Astrocyte of the cerebellum (primary cell): ENCODE measurements around the gene GFOD2.

ENCODE experiments used
- DNase-seq: peaks from one replicate; pipeline ENCODE4 v3.0.0-alpha.2; 2011; ENCODE audit warnings: low read depth
- H3K4me3 ChIP-seq: 2 replicates; pipeline ENCODE4 v1.5.1; 2011; ENCODE audit warnings: mild to moderate bottlenecking, low read depth, low read length, moderate library complexity
- in situ Hi-C: cut with HindIII; loops from 2 replicates; pipeline ENCODE4 v1.10.0; 2017; ENCODE audit warnings: low sequenced_read_pairs
- TF ChIP-seq, protein P1 (sequence below): IDR thresholded peaks from 2 replicates; pipeline ENCODE4 v1.5.1; 2012; ENCODE audit warnings: low read length, low read depth, moderate library complexity, mild to moderate bottlenecking; ENCODE audit errors: missing control alignments

Gene GFOD2

GRCh38 chr16:67675579-67675935, 43.6 kb downstream of the GFOD2 start:
- in situ Hi-C loops: no loop called here
- no peak for DNase-seq
- TF ChIP-seq, protein P1, sequence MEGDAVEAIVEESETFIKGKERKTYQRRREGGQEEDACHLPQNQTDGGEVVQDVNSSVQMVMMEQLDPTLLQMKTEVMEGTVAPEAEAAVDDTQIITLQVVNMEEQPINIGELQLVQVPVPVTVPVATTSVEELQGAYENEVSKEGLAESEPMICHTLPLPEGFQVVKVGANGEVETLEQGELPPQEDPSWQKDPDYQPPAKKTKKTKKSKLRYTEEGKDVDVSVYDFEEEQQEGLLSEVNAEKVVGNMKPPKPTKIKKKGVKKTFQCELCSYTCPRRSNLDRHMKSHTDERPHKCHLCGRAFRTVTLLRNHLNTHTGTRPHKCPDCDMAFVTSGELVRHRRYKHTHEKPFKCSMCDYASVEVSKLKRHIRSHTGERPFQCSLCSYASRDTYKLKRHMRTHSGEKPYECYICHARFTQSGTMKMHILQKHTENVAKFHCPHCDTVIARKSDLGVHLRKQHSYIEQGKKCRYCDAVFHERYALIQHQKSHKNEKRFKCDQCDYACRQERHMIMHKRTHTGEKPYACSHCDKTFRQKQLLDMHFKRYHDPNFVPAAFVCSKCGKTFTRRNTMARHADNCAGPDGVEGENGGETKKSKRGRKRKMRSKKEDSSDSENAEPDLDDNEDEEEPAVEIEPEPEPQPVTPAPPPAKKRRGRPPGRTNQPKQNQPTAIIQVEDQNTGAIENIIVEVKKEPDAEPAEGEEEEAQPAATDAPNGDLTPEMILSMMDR: no peak
- no peak overlapping the region for H3K4me3 ChIP-seq

- in situ Hi-C loops: no loop called here
- no peak overlapping the region for H3K4me3 ChIP-seq
- TF ChIP-seq, protein P1: no peak
- no peak for DNase-seq
These were observed 44.1 kb downstream of the GFOD2 start for GRCh38 chr16:67674851-67675578.

DNA sequence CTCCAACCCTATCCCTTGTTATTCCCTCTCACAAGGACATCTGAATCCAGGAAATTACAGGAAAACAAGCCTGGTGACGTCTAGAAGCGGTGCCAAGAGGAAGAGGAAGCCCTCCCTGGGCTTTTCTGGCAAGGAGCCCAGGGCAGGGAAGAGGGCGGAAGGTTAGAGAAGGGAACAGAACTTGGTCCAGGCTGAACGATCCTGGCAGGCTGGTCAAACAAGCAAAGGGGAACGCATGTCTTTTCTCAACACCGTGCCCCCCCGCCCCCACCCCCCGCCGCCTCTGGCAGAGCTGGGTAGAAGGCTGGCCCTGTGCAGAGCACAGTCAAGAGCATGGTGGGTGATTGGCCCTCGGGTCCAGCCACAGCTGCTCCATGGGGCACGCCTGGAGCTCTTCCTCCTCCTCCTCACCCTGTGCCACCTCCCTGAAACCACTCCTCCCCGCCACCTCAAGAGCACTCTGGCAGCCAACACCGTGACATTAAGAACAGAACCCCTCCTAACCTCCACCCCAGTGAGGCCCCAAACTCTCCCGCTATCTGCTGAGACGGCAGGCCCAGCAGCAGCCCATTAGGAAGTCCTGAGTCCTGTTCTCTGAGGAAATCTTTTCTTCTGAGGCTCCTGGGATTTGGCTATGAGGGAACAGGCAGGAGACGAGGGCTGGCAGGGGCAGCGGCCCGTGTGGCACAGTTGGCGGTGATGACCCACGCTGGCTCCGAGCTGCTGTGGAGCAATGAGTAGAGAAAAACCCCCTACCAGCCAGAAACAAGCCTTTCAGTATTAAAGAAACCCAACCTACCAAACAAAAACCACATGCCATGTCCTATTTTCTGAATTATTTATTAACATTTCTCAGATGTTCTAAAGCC, 45.2 kb downstream of the GFOD2 start:
- H3K4me3 ChIP-seq: no peak overlapping the region
- DNase-seq: no peak
- TF ChIP-seq, protein P1: no peak
- in situ Hi-C loops: no loop called here

DNA sequence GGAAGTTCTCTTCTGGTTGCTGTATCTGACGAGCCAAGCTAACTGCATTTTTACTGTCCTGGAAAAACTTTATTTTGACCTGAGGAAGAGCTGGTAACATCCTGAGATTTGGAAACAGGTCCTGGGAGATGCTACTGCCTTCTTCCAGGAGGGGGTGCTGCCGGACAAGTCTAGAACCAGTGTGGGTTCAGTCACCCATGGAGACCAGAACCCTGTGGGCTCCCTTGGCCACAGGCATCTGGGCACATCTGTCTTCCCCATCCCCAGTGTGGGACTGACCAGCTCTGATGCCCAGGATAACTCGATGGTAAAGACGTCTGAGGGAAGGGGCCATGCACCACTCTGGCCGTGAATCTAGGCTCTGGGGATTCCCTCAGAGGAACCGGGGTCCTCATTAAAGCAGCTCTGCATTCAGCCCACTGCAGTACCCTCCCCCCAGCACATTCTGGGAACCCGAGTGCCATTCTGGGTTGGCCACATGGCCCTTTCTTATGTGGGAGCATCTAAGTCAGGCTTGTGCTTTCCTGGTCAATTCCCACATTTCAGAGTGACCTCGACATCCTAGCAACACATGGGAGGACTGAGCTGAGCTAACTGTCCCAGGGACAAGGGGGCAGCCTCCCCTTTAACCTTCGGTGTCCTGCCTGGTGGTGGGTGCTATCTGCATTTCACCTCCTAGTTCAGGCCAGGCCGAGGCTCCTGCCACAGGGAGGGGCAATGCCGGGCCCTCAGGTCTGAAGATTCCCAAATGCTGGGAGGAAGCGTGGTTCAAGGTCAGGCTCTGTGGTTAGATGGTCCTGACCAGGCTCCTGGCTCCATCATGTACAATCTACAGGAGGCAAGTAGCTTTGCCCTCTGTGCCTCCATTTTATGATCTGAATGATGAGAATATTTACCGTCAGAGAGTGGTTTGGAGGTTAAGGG, 46.1 kb downstream of the GFOD2 start:
- in situ Hi-C loops: no loop called here
- DNase-seq: peak; percentile 44
- H3K4me3 ChIP-seq: no peak overlapping the region
- TF ChIP-seq, protein P1: peak; percentile 85

DNA sequence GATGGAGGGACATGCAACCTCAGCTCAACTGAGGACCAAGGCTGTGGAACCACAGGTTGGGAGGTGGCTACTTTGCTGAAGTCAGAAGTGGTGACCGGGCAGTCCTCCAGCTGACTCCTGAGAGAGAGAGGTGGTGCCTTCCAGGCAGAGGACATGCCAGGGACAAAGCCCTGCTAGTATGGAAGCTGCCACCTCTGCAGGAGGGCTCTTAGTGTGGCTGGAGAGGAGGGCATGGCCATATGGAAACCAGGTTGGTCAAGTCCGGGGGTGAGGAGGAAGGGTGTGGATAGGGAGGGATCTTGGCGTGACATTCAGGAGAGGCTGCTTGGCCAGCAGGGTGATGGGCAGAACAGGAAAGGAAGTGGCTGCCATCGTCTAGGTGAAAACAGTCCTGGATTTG, 46.8 kb downstream of the GFOD2 start:
- DNase-seq: no peak
- TF ChIP-seq, protein P1: no peak
- H3K4me3 ChIP-seq: no peak overlapping the region
- in situ Hi-C loops: no loop called here

DNA sequence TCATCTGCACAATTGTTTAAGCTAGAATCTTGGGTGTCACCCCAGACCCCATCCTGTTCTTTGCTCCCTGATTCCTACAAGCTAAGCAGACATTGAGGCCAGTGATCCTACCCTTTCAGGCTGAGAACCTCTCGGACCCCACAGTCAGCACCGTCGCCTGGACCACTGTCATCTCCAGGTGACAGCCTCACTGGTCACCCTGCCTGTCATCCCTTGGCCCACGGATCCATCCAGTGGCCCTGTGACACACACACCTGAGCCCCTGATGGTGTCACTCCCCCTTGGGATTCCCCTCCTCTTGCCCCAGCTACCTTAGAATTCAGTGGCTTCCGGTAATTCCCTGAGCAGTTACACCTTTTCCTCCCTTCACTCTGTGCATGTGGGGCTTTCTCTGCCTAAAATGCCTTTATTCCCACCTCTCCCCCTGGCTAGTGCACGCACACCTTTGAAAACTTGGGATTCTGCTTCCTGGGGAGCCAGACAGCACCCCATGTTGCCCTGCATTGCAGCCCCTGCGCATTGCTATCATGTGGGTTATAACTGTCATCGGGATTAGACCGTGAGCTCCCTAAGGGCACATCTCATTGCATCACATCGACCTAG, 49.5 kb downstream of the GFOD2 start:
- DNase-seq: no peak
- no peak overlapping the region for H3K4me3 ChIP-seq
- in situ Hi-C loops: no loop called here
- TF ChIP-seq, protein P1: no peak
